ENCODE data around the gene RNU6-9.

DNA sequence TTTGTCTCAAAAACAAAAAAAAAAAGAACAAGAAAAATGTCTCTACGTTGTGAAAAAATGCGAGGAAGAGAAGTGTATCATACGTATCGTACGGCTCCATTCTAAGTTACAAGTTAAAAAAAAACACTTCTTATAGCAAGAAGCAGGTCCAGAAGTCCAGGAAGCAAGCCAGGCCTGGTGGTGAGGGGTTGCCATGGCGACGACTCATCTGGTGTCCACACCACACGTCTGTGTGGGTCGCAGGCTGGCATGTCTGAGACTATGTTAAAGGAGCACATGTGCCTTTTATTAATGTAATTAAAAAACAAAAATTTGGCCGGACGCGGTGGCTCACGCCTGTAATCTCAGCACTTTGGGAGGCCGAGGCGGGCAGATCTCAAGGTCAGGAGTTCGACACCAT is 6.2 kb upstream of the RNU6-9 start:
- no peak for TF ChIP-seq ZFP30 (CRISPR knock-in tag; IDR thresholded peaks at IDR 0.05)
- no peak for TF ChIP-seq ARNTL (CRISPR knock-in tag; IDR thresholded peaks at IDR 0.05; ENCODE audit: borderline replicate concordance, low read depth)
- TF ChIP-seq, protein P1, sequence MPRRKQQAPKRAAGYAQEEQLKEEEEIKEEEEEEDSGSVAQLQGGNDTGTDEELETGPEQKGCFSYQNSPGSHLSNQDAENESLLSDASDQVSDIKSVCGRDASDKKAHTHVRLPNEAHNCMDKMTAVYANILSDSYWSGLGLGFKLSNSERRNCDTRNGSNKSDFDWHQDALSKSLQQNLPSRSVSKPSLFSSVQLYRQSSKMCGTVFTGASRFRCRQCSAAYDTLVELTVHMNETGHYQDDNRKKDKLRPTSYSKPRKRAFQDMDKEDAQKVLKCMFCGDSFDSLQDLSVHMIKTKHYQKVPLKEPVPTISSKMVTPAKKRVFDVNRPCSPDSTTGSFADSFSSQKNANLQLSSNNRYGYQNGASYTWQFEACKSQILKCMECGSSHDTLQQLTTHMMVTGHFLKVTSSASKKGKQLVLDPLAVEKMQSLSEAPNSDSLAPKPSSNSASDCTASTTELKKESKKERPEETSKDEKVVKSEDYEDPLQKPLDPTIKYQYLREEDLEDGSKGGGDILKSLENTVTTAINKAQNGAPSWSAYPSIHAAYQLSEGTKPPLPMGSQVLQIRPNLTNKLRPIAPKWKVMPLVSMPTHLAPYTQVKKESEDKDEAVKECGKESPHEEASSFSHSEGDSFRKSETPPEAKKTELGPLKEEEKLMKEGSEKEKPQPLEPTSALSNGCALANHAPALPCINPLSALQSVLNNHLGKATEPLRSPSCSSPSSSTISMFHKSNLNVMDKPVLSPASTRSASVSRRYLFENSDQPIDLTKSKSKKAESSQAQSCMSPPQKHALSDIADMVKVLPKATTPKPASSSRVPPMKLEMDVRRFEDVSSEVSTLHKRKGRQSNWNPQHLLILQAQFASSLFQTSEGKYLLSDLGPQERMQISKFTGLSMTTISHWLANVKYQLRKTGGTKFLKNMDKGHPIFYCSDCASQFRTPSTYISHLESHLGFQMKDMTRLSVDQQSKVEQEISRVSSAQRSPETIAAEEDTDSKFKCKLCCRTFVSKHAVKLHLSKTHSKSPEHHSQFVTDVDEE (CRISPR knock-in tag; IDR thresholded peaks at IDR 0.05) = no peak
- TF ChIP-seq, protein P2, sequence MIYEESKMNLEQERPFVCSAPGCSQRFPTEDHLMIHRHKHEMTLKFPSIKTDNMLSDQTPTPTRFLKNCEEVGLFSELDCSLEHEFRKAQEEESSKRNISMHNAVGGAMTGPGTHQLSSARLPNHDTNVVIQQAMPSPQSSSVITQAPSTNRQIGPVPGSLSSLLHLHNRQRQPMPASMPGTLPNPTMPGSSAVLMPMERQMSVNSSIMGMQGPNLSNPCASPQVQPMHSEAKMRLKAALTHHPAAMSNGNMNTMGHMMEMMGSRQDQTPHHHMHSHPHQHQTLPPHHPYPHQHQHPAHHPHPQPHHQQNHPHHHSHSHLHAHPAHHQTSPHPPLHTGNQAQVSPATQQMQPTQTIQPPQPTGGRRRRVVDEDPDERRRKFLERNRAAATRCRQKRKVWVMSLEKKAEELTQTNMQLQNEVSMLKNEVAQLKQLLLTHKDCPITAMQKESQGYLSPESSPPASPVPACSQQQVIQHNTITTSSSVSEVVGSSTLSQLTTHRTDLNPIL (CRISPR knock-in tag; IDR thresholded peaks at IDR 0.05; ENCODE audit: low read depth) = no peak
- TF ChIP-seq ZC3H10 (CRISPR knock-in tag; IDR thresholded peaks at IDR 0.05) = no peak

Measured in SK-N-SH treated with all-trans-retinoic acid at 6 μM for 48 hours (cell line).